GM12874 (cell line): ENCODE results near the gene NAA50.

Experiments
- TF ChIP-seq, protein P1 (sequence below): IDR thresholded peaks from 2 replicates; pipeline ENCODE4 v1.5.1; 2011; ENCODE audit warnings: low read depth, mild to moderate bottlenecking, control low read depth, low read length, moderate library complexity; ENCODE audit not compliant: insufficient read depth

Gene NAA50

DNA sequence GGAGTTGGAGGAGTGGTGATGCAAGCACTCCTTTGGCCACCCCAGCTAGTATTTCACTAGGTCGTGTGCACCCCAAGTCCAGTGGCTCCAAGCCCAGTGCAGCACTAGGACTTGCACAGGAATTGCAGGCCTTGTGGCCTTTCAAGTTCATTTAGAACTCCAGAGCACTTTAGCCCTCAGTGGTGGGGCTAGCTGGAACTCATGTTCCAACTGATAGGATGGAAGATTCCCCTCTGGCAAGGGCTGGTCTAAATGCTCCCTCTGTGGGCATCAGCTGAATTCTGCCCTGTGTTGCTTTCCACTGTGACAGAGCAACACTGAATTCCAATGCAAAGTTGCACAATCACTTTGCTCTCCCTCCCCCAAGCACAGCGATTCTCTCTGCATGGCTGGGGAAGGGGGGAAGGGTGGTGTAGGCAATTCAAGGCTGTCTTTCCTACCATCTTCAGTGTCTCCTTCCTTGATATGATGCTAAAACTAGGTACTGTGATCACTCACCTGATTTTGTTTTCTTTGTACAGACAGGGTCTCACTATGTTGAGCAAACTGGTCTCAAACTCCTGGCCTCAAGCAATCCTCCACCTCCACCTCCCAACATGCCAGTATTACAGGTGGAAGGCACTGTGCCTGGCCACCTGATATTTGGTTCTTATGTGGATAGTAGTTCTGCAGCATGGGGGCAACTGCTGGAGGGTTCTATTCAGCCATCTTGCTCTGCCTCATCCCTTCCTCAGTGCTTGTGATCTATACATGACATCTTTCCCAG lies 59.9 kb downstream of the NAA50 start:
- TF ChIP-seq, protein P1, sequence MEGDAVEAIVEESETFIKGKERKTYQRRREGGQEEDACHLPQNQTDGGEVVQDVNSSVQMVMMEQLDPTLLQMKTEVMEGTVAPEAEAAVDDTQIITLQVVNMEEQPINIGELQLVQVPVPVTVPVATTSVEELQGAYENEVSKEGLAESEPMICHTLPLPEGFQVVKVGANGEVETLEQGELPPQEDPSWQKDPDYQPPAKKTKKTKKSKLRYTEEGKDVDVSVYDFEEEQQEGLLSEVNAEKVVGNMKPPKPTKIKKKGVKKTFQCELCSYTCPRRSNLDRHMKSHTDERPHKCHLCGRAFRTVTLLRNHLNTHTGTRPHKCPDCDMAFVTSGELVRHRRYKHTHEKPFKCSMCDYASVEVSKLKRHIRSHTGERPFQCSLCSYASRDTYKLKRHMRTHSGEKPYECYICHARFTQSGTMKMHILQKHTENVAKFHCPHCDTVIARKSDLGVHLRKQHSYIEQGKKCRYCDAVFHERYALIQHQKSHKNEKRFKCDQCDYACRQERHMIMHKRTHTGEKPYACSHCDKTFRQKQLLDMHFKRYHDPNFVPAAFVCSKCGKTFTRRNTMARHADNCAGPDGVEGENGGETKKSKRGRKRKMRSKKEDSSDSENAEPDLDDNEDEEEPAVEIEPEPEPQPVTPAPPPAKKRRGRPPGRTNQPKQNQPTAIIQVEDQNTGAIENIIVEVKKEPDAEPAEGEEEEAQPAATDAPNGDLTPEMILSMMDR: no peak

- TF ChIP-seq, protein P1: no peak
Observed at GRCh38 chr3:113685124-113685523, 60.9 kb downstream of the NAA50 start.

DNA sequence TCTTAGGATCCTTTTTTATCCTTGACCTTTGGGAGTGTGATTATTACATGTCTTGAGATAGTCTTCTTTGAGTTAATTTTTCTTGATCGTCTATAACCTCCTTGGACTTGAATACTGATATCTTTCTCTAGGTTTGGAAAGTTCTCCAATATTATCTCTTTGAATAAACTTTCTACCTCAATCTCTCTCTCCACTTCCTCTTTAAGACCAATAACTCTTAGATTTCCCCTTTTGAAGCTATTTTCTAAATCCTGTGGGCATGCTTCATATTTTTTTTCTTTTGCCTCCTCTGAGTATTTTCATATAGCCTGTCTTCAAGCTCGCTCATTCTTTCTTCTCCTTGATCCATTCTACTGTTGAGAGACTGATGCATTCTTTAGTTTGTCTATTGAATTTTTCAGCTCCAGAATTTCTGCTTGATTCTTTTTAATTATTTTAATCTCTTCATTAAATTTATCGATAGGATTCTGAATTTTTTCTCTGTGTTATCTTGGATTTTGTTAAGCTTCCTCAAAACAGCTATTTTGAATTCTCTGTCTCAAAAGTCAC lies 61.7 kb downstream of the NAA50 start:
- TF ChIP-seq, protein P1: no peak

- TF ChIP-seq, protein P1: no peak
Observed at GRCh38 chr3:113678773-113679172, 67.3 kb downstream of the NAA50 start.

- TF ChIP-seq, protein P1: no peak
Observed at GRCh38 chr3:113677737-113678136, 68.3 kb downstream of the NAA50 start.

- TF ChIP-seq, protein P1: no peak
Observed at GRCh38 chr3:113676261-113676660, 69.8 kb downstream of the NAA50 start.

GRCh38 chr3:113673593-113673992 lies 72.5 kb downstream of the NAA50 start:
- TF ChIP-seq, protein P1: no peak
